PFSK-1 (cell line): ENCODE results near the gene HMGCS2.
A peak's percentile ranks its signal among the peaks of the same experiment; 100 is the strongest.

Experiments
- FOXP2 ChIP-seq: optimal IDR thresholded peaks from 2 replicates; pipeline ENCODE3; 2011; ENCODE audit warnings: borderline replicate concordance, control low read depth, inconsistent platforms; ENCODE audit not compliant: insufficient read depth; ENCODE audit errors: extremely low read length, extremely low read depth
- POLR2AphosphoS5 ChIP-seq: IDR thresholded peaks from 2 replicates; pipeline ENCODE4 v1.6.1; 2012; ENCODE audit warnings: low read depth, mild to moderate bottlenecking, control low read depth, low read length, moderate library complexity
- SIN3A ChIP-seq: IDR thresholded peaks from 2 replicates; pipeline ENCODE4 v1.6.1; 2012; ENCODE audit warnings: mild to moderate bottlenecking, low read length, moderate library complexity, borderline replicate concordance; ENCODE audit not compliant: insufficient read depth
- TAF1 ChIP-seq: IDR thresholded peaks from 2 replicates; pipeline ENCODE4 v1.6.1; 2012; ENCODE audit warnings: low read length, control low read depth, borderline replicate concordance; ENCODE audit not compliant: insufficient read depth
- TF ChIP-seq, protein P1 (sequence below), 2 experiments: IDR thresholded peaks; 2 replicates each; pipeline versions ENCODE4 v1.6.1 to v1.8.0; 2011 to 2012; ENCODE audit warnings: low read depth in 2 of 2, low read length in 2 of 2, control low read depth in 1 of 2, inconsistent platforms in 1 of 2, mild to moderate bottlenecking in 1 of 2, moderate library complexity in 1 of 2; ENCODE audit not compliant: insufficient read depth in 1 of 2

HMGCS2 gene

DNA sequence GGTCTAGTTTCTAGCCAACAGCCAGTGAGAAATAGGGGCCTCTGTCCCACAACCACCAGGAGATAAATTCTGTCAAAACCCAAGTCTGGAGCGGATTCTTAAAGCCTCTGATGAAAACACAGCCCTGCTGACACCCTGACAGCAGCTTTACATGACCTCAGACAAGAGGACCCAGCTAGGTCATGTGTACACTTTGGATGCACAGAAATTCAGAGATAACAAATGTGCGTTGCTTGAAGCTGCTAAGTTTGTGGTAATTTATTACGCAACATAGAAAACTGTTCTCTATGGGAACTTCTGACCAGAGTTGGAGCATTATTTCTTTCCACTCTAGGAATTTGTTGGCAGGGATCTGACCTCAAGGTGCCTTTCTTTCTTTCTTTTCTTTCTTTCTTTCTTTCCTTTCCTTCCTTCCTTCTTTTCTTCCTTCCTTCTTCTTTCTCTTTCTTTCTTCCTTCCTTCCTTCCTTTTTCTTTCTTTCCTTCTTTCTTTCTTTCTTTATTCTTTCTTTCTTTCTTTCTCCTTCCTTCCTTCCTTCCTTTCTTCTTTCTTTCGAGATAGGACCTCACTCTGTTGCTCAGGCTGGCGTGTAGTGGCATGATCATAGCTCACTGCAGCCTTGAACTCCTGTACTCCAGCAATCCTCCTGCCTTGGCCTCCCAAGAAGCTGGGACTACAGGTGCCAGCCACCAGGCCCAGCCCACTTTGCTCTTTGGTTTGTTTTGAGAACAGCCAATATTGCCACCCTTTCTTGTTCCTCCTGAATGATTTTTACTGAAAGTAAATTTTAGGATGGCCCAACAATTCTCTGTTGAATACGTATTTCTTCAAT, 14.9 kb upstream of the HMGCS2 start:
- no peak for TF ChIP-seq SIN3A
- TF ChIP-seq POLR2AphosphoS5 = no peak
- no peak for TF ChIP-seq FOXP2

DNA sequence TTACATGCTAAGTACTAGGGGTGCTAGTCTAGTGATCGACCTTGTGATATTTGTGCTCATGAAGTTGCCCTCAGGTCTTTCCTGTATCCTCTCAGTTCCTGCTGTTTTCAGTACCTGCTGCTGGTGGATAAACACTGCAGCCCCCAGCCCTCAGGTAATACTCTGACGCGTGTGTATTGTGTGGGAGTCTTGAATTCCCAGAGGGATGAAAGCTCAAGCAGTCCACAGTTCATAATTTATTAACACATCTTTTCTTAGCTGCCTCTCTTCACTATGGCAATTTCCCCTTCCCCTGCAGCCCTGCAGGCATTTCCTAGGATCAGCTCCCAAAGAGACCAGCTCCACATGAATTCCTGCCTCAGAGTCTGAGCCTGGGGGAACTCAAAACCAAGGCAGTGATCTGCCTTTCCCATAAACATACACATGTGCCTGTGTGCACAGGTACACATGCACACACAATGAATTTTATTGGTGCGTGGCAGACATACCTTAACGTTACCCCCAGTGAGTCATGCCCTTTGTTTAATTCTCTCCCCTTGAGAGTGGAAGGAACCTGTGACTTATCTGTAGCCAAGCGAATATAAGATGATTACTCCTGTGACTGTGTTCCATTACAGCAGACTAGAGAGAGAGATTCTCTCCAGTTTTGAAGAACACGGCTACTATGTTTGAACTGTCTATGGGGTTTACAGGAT, 14.1 kb upstream of the HMGCS2 start:
- TF ChIP-seq, protein P1, sequence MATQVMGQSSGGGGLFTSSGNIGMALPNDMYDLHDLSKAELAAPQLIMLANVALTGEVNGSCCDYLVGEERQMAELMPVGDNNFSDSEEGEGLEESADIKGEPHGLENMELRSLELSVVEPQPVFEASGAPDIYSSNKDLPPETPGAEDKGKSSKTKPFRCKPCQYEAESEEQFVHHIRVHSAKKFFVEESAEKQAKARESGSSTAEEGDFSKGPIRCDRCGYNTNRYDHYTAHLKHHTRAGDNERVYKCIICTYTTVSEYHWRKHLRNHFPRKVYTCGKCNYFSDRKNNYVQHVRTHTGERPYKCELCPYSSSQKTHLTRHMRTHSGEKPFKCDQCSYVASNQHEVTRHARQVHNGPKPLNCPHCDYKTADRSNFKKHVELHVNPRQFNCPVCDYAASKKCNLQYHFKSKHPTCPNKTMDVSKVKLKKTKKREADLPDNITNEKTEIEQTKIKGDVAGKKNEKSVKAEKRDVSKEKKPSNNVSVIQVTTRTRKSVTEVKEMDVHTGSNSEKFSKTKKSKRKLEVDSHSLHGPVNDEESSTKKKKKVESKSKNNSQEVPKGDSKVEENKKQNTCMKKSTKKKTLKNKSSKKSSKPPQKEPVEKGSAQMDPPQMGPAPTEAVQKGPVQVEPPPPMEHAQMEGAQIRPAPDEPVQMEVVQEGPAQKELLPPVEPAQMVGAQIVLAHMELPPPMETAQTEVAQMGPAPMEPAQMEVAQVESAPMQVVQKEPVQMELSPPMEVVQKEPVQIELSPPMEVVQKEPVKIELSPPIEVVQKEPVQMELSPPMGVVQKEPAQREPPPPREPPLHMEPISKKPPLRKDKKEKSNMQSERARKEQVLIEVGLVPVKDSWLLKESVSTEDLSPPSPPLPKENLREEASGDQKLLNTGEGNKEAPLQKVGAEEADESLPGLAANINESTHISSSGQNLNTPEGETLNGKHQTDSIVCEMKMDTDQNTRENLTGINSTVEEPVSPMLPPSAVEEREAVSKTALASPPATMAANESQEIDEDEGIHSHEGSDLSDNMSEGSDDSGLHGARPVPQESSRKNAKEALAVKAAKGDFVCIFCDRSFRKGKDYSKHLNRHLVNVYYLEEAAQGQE (IDR thresholded peaks at IDR 0.05; ENCODE audit: insufficient read depth in 1 of 2, low read depth in 2 of 2, low read length in 2 of 2) = no peak
- TF ChIP-seq FOXP2 (no peak), TAF1 (no peak), SIN3A (no peak), POLR2AphosphoS5 (no peak)

DNA sequence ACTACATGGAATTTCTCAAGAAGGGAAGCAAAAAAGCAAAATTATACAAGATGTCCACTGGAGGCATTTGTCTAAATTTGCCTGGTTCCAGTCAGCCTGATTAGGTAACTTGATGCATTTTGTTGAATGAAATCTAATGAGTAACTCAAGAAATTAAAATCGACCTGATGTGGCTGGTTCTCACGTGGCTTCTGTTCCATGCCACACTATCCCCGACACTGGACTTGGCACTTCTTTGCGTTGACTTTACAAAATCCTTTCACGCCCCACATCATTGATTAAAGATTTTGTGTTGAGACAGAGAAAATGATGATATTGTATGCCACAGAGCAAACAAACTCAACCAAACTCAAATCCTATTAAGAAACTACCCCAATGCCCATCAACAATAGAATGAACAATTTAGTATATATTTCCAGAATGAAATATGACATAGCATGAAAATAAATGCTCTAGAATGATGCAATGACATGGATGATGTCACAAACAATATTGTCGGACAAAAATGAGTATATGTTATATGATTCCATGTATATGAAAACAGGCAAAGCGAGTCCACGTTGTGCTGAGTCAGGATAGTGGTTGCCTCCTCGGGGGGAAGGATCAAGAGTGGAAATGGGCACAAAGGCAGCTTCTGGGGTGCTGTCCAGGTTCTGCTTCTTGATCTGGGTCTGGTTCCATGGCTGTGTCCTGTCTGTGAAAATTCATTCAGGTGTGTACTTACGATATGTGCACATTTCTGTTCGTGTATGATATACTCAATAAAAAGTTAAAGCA, 12.9 kb upstream of the HMGCS2 start:
- TF ChIP-seq POLR2AphosphoS5 (no peak), FOXP2 (no peak), SIN3A (no peak), TAF1 (no peak)
- TF ChIP-seq, protein P1 (IDR thresholded peaks at IDR 0.05; ENCODE audit: insufficient read depth in 1 of 2, low read depth in 2 of 2, low read length in 2 of 2) = no peak

DNA sequence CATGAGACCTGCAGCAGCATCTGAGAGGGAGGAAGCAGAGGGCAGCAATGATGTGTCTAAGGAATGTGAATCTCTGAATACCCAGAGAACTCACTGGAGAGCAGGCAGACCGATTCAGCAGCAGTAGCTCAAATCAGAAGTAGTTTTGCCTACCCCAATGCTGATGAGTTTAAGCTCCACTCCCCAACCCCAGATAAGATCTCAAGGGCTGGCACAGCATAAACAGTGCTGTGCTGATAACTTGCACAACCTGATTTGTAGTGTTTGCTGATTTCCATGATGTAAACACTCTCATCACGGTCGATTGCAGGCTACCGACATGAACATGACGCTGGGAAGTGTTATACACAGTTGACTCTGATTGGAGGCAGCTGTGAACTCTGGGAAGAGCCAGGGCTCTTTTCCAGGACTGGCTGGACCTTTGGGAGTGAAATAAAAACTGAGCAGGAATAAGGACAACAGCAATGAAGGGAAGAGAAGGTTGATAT, 11.2 kb upstream of the HMGCS2 start:
- TF ChIP-seq FOXP2 = peak; percentile 34
- no peak for TF ChIP-seq POLR2AphosphoS5
- TF ChIP-seq, protein P1 (IDR thresholded peaks at IDR 0.05; ENCODE audit: insufficient read depth in 1 of 2, low read depth in 2 of 2, low read length in 2 of 2) = no peak
- TF ChIP-seq SIN3A = no peak
- TF ChIP-seq TAF1 = no peak

DNA sequence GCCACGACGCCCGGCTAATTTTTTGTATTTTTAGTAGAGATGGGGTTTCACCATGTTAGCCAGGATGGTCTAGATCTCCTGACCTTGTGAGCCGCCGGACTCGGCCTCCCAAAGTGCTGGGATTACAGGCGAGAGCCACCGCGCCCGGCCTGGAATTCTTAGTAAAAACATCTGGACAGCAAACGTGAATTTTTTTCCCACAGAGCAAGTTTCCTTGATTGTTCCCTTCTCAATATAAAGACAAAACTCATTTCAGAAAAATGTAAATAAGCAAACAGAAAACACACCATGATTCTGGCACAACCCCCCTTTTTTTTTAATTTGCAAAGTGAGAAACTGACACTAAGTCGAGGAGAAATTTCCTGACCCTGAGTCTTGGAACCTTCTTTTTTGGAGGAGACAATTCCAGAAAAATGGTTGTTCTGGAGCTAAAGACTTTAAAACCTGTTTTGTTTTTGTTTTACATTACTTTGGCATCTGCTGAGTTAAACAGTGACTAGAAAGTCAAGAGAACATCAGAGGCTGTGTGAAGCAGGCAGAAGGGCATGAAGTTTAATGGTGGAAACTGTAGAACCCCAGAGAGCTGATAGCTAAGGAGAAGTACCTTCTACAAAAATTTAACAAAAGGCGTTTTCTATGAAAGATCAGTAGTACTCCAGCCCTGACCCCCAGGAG, 10.3 kb upstream of the HMGCS2 start:
- TF ChIP-seq POLR2AphosphoS5 = no peak
- no peak for TF ChIP-seq SIN3A
- TF ChIP-seq, protein P1 (IDR thresholded peaks at IDR 0.05; ENCODE audit: insufficient read depth in 1 of 2, low read depth in 2 of 2, low read length in 2 of 2) = no peak
- TF ChIP-seq FOXP2 = no peak
- TF ChIP-seq TAF1 = no peak
